H54 (cell line): ENCODE data around the gene HOXB4.

ENCODE experiments used
- DNase-seq: peaks from one replicate; pipeline ENCODE4 v3.0.0; 2011; ENCODE audit warnings: low spot score, mixed read lengths; ENCODE audit not compliant: insufficient read length
- FAIRE-seq: peaks from 3 replicates; lab custom pipeline; 2011; peaks lifted over from hg19 to GRCh38; lab: Jason Lieb, UNC
- POLR2A ChIP-seq: IDR thresholded peaks from 2 replicates; pipeline ENCODE4 v1.6.1; 2011; ENCODE audit warnings: low read depth, mild to moderate bottlenecking, low read length

HOXB4 gene

GRCh38 chr17:48583708-48584222 lies 5.6 kb upstream of the HOXB4 start:
- DNase-seq: no peak
- no peak for TF ChIP-seq POLR2A
- FAIRE-seq: no peak

DNA sequence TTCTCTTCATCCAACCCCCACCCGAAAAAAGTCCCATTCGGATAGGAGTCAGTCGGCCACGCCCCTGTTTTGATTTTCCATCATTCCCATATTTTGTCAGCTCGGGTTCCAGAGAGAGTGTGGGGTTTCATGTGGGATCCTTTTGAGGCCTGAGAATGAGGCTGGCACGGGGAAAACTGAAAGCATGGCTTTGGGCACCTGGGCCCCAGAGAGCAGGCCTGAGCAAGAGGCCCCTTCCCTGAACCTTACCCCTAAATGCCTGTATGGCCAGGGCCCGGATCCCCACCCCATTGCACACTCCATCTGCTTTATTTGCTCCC lies 4.6 kb upstream of the HOXB4 start:
- no peak for DNase-seq
- TF ChIP-seq POLR2A: no peak
- no peak for FAIRE-seq

GRCh38 chr17:48579760-48580554 lies 1.8 kb upstream of the HOXB4 start:
- TF ChIP-seq POLR2A: no peak
- DNase-seq: no peak
- no peak for FAIRE-seq

GRCh38 chr17:48579471-48579759 lies 1.3 kb upstream of the HOXB4 start:
- FAIRE-seq (no peak), DNase-seq (no peak)
- no peak for TF ChIP-seq POLR2A

DNA sequence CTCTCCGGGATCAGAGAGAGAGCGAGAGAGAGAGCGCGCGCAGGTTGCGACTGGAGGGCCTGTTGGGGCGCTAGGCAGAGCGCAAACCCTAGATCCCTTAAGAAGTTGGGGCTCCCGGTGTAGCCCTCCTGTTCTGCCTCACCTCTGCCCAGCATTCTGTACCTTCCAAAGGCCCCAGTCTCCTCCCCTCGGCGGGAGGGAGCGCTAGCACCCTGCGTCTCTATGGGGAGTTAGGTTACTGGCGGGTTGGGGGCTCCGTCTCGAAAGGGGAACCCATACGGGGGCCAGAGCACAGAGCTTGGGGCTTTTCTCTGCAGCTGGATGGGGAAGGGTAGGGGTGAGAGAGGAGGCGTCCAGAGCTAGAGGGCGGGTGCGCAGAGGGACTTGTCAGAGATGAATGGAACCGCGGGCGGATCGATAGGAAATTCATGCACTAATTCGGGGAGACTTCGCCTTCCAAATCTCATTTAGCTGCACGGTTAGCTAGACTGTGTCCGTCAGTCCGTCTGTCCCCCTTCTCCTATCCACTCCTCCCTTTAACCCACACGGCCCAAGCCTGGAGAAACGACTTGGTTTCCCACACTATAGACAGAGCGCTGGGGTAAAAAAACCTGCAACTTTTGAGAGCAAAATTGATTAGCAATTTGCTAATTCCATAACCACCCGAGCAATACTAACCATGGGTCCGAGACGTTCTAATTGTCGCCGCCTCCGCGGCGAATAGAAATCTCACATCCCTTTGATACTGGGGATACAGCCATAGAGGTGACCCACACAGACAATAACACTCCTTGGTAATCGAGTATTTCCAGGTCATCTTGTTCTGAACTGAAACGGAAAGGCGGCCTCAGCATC lies 693 bp upstream of the HOXB4 start:
- TF ChIP-seq POLR2A: no peak
- DNase-seq (no peak), FAIRE-seq (no peak)

GRCh38 chr17:48577330-48577945 lies 712 bp downstream of the HOXB4 start:
- FAIRE-seq (no peak), DNase-seq (no peak)
- no peak for TF ChIP-seq POLR2A

DNA sequence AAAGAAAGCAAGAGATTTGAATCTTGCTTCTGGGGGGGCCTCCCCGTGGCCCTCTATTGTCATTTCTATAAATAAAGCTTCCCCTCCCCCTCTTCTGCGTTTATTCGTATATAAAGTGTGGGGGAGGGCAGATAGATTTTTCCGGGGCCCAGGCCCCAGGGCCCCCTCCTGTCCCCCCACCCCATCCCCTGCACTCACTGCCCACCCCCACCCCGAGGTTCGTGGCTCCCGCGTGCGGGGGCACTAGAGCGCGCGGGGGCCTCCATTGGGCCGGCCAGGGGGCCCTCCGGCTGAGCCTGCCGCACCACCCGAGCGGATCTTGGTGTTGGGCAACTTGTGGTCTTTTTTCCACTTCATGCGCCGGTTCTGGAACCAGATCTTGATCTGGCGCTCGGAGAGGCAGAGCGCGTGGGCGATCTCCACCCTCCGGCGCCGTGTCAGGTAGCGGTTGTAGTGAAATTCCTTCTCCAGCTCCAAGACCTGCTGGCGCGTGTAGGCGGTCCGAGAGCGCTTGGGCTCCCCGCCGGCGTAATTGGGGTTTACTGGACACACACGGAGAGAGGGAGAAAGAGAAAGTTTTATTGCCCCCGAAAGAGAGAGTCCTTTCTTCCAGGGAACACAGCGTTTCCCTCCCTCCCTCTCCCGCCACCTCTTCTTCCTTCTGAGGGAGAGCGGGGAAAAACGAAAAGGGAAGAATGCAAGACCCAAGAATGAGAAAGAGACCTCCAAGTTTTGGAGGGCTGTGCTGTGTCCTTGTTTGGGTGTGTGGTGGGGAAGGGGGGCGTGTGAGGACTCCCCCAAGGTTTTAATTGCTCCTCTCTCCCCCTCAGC lies 1.5 kb downstream of the HOXB4 start:
- DNase-seq (no peak), FAIRE-seq (no peak)
- TF ChIP-seq POLR2A: no peak

- TF ChIP-seq POLR2A: no peak
- DNase-seq (no peak), FAIRE-seq (no peak)
Observed at GRCh38 chr17:48575673-48576478, 2.3 kb downstream of the HOXB4 start.

GRCh38 chr17:48575066-48575582 lies 3.0 kb downstream of the HOXB4 start:
- FAIRE-seq: no peak
- no peak for TF ChIP-seq POLR2A
- no peak for DNase-seq

GRCh38 chr17:48574505-48575065 lies 3.6 kb downstream of the HOXB4 start:
- FAIRE-seq (no peak), DNase-seq (no peak)
- TF ChIP-seq POLR2A: no peak

GRCh38 chr17:48571826-48572417 lies 6.2 kb downstream of the HOXB4 start:
- DNase-seq: no peak
- no peak for FAIRE-seq
- no peak for TF ChIP-seq POLR2A
